Sigmoid colon (tissue), 7 donors: ENCODE results near the gene POU6F2. TPM values are rescaled to one million over a fixed set of nuclear protein-coding genes. Genes with fewer than 3 reads are reported as not detected.

ENCODE experiments used
- DNase-seq: peaks from one replicate; pipeline ENCODE4 v3.0.0-alpha.2; 2019
- H3K27ac ChIP-seq, 4 donors: fragments of 200-600 bp; sonication (generic); one replicate each; pipeline ENCODE4 v1.5.1; 2016 to 2019; ENCODE audit warnings: mild to moderate bottlenecking in 1 of 4
- H3K27me3 ChIP-seq, 3 donors: fragments of 200-600 bp; sonication (generic); one replicate each; pipeline ENCODE4 v1.5.1; 2019; ENCODE audit warnings: mild to moderate bottlenecking in 1 of 3
- H3K36me3 ChIP-seq, 4 donors: fragments of 200-600 bp; sonication (generic); one replicate each; pipeline ENCODE4 v1.5.1; 2016 to 2019
- H3K4me1 ChIP-seq, 4 donors: fragments of 200-600 bp; sonication (generic); one replicate each; pipeline ENCODE4 v1.5.1; 2017 to 2019
- H3K4me3 ChIP-seq, 4 donors: fragments of 200-600 bp; sonication (generic); one replicate each; pipeline ENCODE4 v1.5.1; 2017 to 2019; ENCODE audit warnings: mild to moderate bottlenecking in 2 of 4, moderate library complexity in 1 of 4
- H3K9me3 ChIP-seq, 4 donors: fragments of 200-600 bp in 3 of 4; sonication (generic) in 3 of 4; one replicate each; pipeline versions ENCODE4 v1.5.1 to v1.6.1; 2013 to 2019
- CTCF ChIP-seq, 4 experiments: fragments of 450-650 bp in 3 of 4; fragments of 200-600 bp in 1 of 4; IDR thresholded peaks; one replicate each; pipeline ENCODE4 v1.5.1; 2016 to 2019; ENCODE audit warnings: antibody characterized with exemption in 4 of 4, mild to moderate bottlenecking in 3 of 4, moderate library complexity in 2 of 4
- EP300 ChIP-seq, 4 donors: sonication (generic); formaldehyde crosslinking; IDR thresholded peaks; one replicate each; pipeline ENCODE4 v1.6.1; 2017; ENCODE audit warnings: antibody characterized with exemption in 4 of 4
- POLR2A ChIP-seq, 2 donors: fragments of 450-650 bp; IDR thresholded peaks; one replicate each; pipeline ENCODE4 v1.6.1; 2016; ENCODE audit warnings: antibody characterized with exemption in 2 of 2, mild to moderate bottlenecking in 2 of 2, moderate library complexity in 2 of 2
- POLR2AphosphoS5 ChIP-seq, 4 donors: sonication (generic); formaldehyde crosslinking; IDR thresholded peaks; one replicate each; pipeline ENCODE4 v1.6.1; 2017; ENCODE audit warnings: antibody characterized with exemption in 4 of 4
- WGBS, 2 donors: extraction: QIAGEN DNeasy Blood & Tissue Kit; methylation state at CpG; one replicate each; pipeline ENCODE4 v1.1.7; 2013; 5-methylcytosine and 5-hydroxymethylcytosine counted together
- intact Hi-C: fragments of 100-400 bp; cut with DNase I; formaldehyde crosslinking; loops from one replicate; pipeline ENCODE4 v1.15.1; 2023
- polyA plus RNA-seq, 3 donors: library from polyadenylated mRNA; stranded (reverse); fragments of 200-250 nt; gene quantifications; one replicate each; pipeline ENCODE4 v1.2.3, GENCODE V29; 2013
- total RNA-seq, 4 donors: library from RNA; depleted of rRNA; stranded (reverse); fragments of >200 nt; gene quantifications; one replicate each; pipeline ENCODE4 v1.1.0, GENCODE V29; 2016
- donor health status: healthy with polysubstance abuse.
- donor health status: Bipolar disorder and iron deficiency.
- donor health status: healthy.

The POU6F2 gene
- total and polyA plus RNA-seq, 7 donors: 0.04 TPM; not detected in 6

GRCh38 chr7:39051707-39052106 lies 74.0 kb downstream of the POU6F2 start:
- no peaks in the 10 kb centered on the region for H3K27me3 ChIP-seq
- H3K36me3 ChIP-seq: no peaks in the 10 kb centered on the region
- no peak overlapping the region for H3K27ac ChIP-seq
- no peak for TF ChIP-seq EP300 (IDR thresholded peaks at IDR 0.05)
- TF ChIP-seq POLR2A (IDR thresholded peaks at IDR 0.05): no peak
- TF ChIP-seq POLR2AphosphoS5 (IDR thresholded peaks at IDR 0.05): no peak
- 79 to 90% methylated on average over 4 of the region's 4 CpGs for WGBS, 2 donors
- peaks cover 0 to 7% (median 0%) of the 10 kb centered on the region in 4 donors for H3K9me3 ChIP-seq
- intact Hi-C loops: no loop called here
- DNase-seq: no peak
- H3K4me3 ChIP-seq: no peak overlapping the region
- no peaks in the 10 kb centered on the region for H3K4me1 ChIP-seq

- no peaks in the 10 kb centered on the region for H3K27me3 ChIP-seq
- no peak overlapping the region for H3K27ac ChIP-seq
- 42 to 73% methylated on average over 4 of the region's 4 CpGs for WGBS, 2 donors
- DNase-seq: no peak
- H3K4me1 ChIP-seq: no peaks in the 10 kb centered on the region
- intact Hi-C loops: no loop called here
- TF ChIP-seq POLR2A (IDR thresholded peaks at IDR 0.05) (no peak), POLR2AphosphoS5 (IDR thresholded peaks at IDR 0.05) (no peak), EP300 (IDR thresholded peaks at IDR 0.05) (no peak), CTCF (IDR thresholded peaks at IDR 0.05) (no peak)
- H3K36me3 ChIP-seq: no peaks in the 10 kb centered on the region
- H3K4me3 ChIP-seq: no peak overlapping the region
- H3K9me3 ChIP-seq: peaks cover 0 to 11% (median 0%) of the 10 kb centered on the region in 4 donors
These were observed 77.0 kb downstream of the POU6F2 start for GRCh38 chr7:39054731-39055130.

GRCh38 chr7:39056153-39056552 lies 78.4 kb downstream of the POU6F2 start:
- TF ChIP-seq POLR2A (IDR thresholded peaks at IDR 0.05) (no peak), POLR2AphosphoS5 (IDR thresholded peaks at IDR 0.05) (no peak), EP300 (IDR thresholded peaks at IDR 0.05) (no peak), CTCF (IDR thresholded peaks at IDR 0.05) (no peak)
- 83 to 87% methylated on average over 1 of the region's 1 CpG for WGBS, 2 donors
- H3K4me1 ChIP-seq: no peaks in the 10 kb centered on the region
- intact Hi-C loops: no loop called here
- H3K4me3 ChIP-seq: no peak overlapping the region
- H3K36me3 ChIP-seq: no peaks in the 10 kb centered on the region
- peaks cover 0 to 11% (median 0%) of the 10 kb centered on the region in 4 donors for H3K9me3 ChIP-seq
- DNase-seq: no peak
- H3K27me3 ChIP-seq: no peaks in the 10 kb centered on the region
- H3K27ac ChIP-seq: no peak overlapping the region

- no peaks in the 10 kb centered on the region for H3K27me3 ChIP-seq
- H3K9me3 ChIP-seq: no peaks in the 10 kb centered on the region
- no peak overlapping the region for H3K4me3 ChIP-seq
- no peak overlapping the region for H3K27ac ChIP-seq
- no peaks in the 10 kb centered on the region for H3K36me3 ChIP-seq
- intact Hi-C loops: no loop called here
- no peaks in the 10 kb centered on the region for H3K4me1 ChIP-seq
- 68 to 82% methylated on average over 4 of the region's 4 CpGs for WGBS, 2 donors
- TF ChIP-seq POLR2AphosphoS5 (IDR thresholded peaks at IDR 0.05) (no peak), POLR2A (IDR thresholded peaks at IDR 0.05) (no peak), EP300 (IDR thresholded peaks at IDR 0.05) (no peak), CTCF (IDR thresholded peaks at IDR 0.05) (no peak)
- DNase-seq: no peak
These were observed 85.1 kb downstream of the POU6F2 start for GRCh38 chr7:39062811-39063210.

GRCh38 chr7:39069031-39069430 lies 91.3 kb downstream of the POU6F2 start:
- Histone ChIP-seq H3K9me3 (no peaks in the 10 kb centered on the region), H3K27ac (no peak overlapping the region), H3K4me3 (no peak overlapping the region), H3K4me1 (no peaks in the 10 kb centered on the region), H3K36me3 (no peaks in the 10 kb centered on the region), H3K27me3 (no peaks in the 10 kb centered on the region)
- intact Hi-C loops: no loop called here
- DNase-seq: no peak
- 91% methylated on average over 5 of the region's 5 CpGs for WGBS, 2 donors
- no peak for TF ChIP-seq CTCF (IDR thresholded peaks at IDR 0.05)
- no peak for TF ChIP-seq POLR2AphosphoS5 (IDR thresholded peaks at IDR 0.05)
- TF ChIP-seq POLR2A (IDR thresholded peaks at IDR 0.05): no peak
- TF ChIP-seq EP300 (IDR thresholded peaks at IDR 0.05): no peak
